HepG2 (cell line): ENCODE measurements around the gene NDUFB6. TPM values are rescaled to one million over a fixed set of nuclear protein-coding genes. Genes with fewer than 3 reads are reported as not detected.
A peak's percentile ranks its signal among the peaks of the same experiment; 100 is the strongest.

Experiments
- ATAC-seq: fragments of 200-7000 bp; cut with Tn5 transposase; 3 replicates; pipeline ENCODE4 v1.9.1; 2020; ENCODE audit warnings: mild to moderate bottlenecking, moderate library complexity
- BruUV-seq: library from RNA; stranded (reverse); fragments of 400-500 nt; replicated peaks from 2 replicates; lab custom pipeline; 2021; lab: Mats Ljungman, UMichigan
- CTCF ChIA-PET: fragments of 300-600 bp; formaldehyde crosslinking; extraction: SDS; loops from one replicate; lab custom pipeline; 2021; ENCODE audit warnings: low total read pairs, inconsistent platforms, low intra/inter-chr PET ratio; lab: Yijun Ruan, JAX
- POLR2A ChIA-PET: fragments of 350-600 bp; sonication (Branson Sonifier 250); formaldehyde crosslinking; loops from one replicate; lab custom pipeline; 2020; ENCODE audit warnings: antibody characterized with exemption, inconsistent platforms; lab: Yijun Ruan, JAX
- DNase-seq: peaks from one replicate; pipeline ENCODE4 v3.0.0-alpha.2; 2015; ENCODE audit warnings: low spot score
- FAIRE-seq: peaks from 3 replicates; lab custom pipeline; 2011; peaks lifted over from hg19 to GRCh38; lab: Jason Lieb, UNC
- H2AFZ ChIP-seq: one replicate; pipeline ENCODE4 v1.6.1; 2011; ENCODE audit warnings: low read length, inconsistent platforms
- H3K27ac ChIP-seq: fragments of 300-600 bp; 3 replicates; pipeline ENCODE4 v1.8.0; 2011; ENCODE audit warnings: mixed run types, mild to moderate bottlenecking, mixed read lengths, low read length, inconsistent platforms; ENCODE audit not compliant: insufficient read depth; ENCODE audit errors: extremely low read length
- H3K27me3 ChIP-seq, 2 experiments: fragments of 200-600 bp in 1 of 2; 2 replicates in 1 of 2; 3 replicates in 1 of 2; pipeline versions ENCODE4 v1.6.0 to v1.8.0; 2011; ENCODE audit warnings: low read length in 2 of 2, mild to moderate bottlenecking in 2 of 2, moderate library complexity in 2 of 2, inconsistent platforms in 1 of 2; ENCODE audit not compliant: insufficient read depth in 2 of 2, control insufficient read depth in 1 of 2
- H3K36me3 ChIP-seq, 2 experiments: fragments of 200-600 bp in 1 of 2; replicated peaks in 1 of 2; 2 replicates in 1 of 2; 3 replicates in 1 of 2; pipeline versions ENCODE4 v1.5.1 to v1.8.0; 2011; ENCODE audit warnings: low read length in 2 of 2, inconsistent platforms in 1 of 2; ENCODE audit not compliant: insufficient read depth in 2 of 2, control insufficient read depth in 1 of 2
- H3K4me1 ChIP-seq: 2 replicates; pipeline ENCODE4 v1.5.1; 2012; ENCODE audit warnings: low read length, inconsistent platforms; ENCODE audit not compliant: insufficient read depth
- H3K4me2 ChIP-seq: 2 replicates; pipeline ENCODE4 v1.6.0; 2011; ENCODE audit warnings: low read depth, low read length, inconsistent platforms
- H3K4me3 ChIP-seq, 3 experiments: fragments of 200-600 bp in 1 of 3; sonication (generic), shearing (Covaris generic) in 1 of 3; replicated peaks in 1 of 3; 2 replicates each; pipeline ENCODE4 v1.5.1; 2011 to 2016; ENCODE audit warnings: low read length in 3 of 3, inconsistent platforms in 2 of 3, low read depth in 2 of 3, mild to moderate bottlenecking in 2 of 3, control low read depth in 1 of 3, mixed read lengths in 1 of 3; ENCODE audit not compliant: insufficient read depth in 1 of 3
- H3K79me2 ChIP-seq: one replicate; pipeline ENCODE4 v1.6.1; 2011; ENCODE audit warnings: low read length, inconsistent platforms; ENCODE audit not compliant: insufficient read depth
- H3K9ac ChIP-seq: 2 replicates; pipeline ENCODE4 v1.6.0; 2011; ENCODE audit warnings: mild to moderate bottlenecking, low read depth, low read length, inconsistent platforms; ENCODE audit not compliant: insufficient read depth
- H3K9me3 ChIP-seq: 2 replicates; pipeline ENCODE4 v1.5.1; 2012; ENCODE audit warnings: mild to moderate bottlenecking, low read length
- H4K20me1 ChIP-seq: 2 replicates; pipeline ENCODE4 v1.6.0; 2011; ENCODE audit warnings: inconsistent platforms, mild to moderate bottlenecking, low read length, moderate library complexity; ENCODE audit not compliant: insufficient read depth
- ATRX ChIP-seq: sonication (generic); formaldehyde crosslinking; IDR thresholded peaks from 2 replicates; pipeline ENCODE4 v1.4.0; 2020; ENCODE audit warnings: missing genetic modification reagents, borderline replicate concordance
- BRD4 ChIP-seq: sonication (generic); formaldehyde crosslinking; IDR thresholded peaks from 2 replicates; pipeline ENCODE4 v1.4.0; 2020; ENCODE audit warnings: missing genetic modification reagents
- CENPT ChIP-seq: sonication (generic); formaldehyde crosslinking; IDR thresholded peaks from 2 replicates; pipeline ENCODE4 v1.8.0; 2022; ENCODE audit warnings: low read depth, mild to moderate bottlenecking, moderate library complexity, missing genetic modification reagents
- DZIP1 ChIP-seq: sonication (generic); formaldehyde crosslinking; IDR thresholded peaks from 2 replicates; pipeline ENCODE4 v1.5.0; 2020; ENCODE audit warnings: mild to moderate bottlenecking, missing genetic modification reagents
- HMGXB4 ChIP-seq, 2 experiments: sonication (generic) in 1 of 2; formaldehyde crosslinking in 1 of 2; IDR thresholded peaks; 2 replicates each; pipeline versions ENCODE4 v1.4.0 to v1.6.1; 2018 to 2020; ENCODE audit warnings: missing genetic modification reagents in 2 of 2, borderline replicate concordance in 1 of 2, low read depth in 1 of 2, mild to moderate bottlenecking in 1 of 2, missing biosample characterization in 1 of 2
- MXD3 ChIP-seq: IDR thresholded peaks from 2 replicates; pipeline ENCODE4 v1.6.1; 2016; ENCODE audit warnings: mild to moderate bottlenecking, missing biosample characterization, missing genetic modification reagents
- MXD4 ChIP-seq: IDR thresholded peaks from 2 replicates; pipeline ENCODE4 v1.6.1; 2016; ENCODE audit warnings: mild to moderate bottlenecking, missing biosample characterization, missing genetic modification reagents
- PRMT3 ChIP-seq: sonication (generic); formaldehyde crosslinking; IDR thresholded peaks from 2 replicates; pipeline ENCODE4 v1.8.1; 2022; ENCODE audit warnings: low read depth, mild to moderate bottlenecking, moderate library complexity, missing genetic modification reagents, borderline replicate concordance
- SMC3 ChIP-seq: IDR thresholded peaks from 2 replicates; pipeline ENCODE4 v1.6.1; 2011; ENCODE audit warnings: low read length, improper control_type of control experiment
- STAG1 ChIP-seq: sonication (generic); formaldehyde crosslinking; IDR thresholded peaks from 2 replicates; pipeline ENCODE4 v1.4.0; 2020; ENCODE audit warnings: missing genetic modification reagents
- TIGD3 ChIP-seq: sonication (generic); formaldehyde crosslinking; IDR thresholded peaks from 2 replicates; pipeline ENCODE4 v1.5.1; 2020; ENCODE audit warnings: mild to moderate bottlenecking, missing genetic modification reagents, borderline replicate concordance
- ZBTB7B ChIP-seq: sonication (generic); formaldehyde crosslinking; IDR thresholded peaks from 2 replicates; pipeline ENCODE4 v1.4.0; 2020; ENCODE audit warnings: missing genetic modification reagents
- ZNF124 ChIP-seq: sonication (generic); formaldehyde crosslinking; IDR thresholded peaks from 2 replicates; pipeline ENCODE4 v1.4.0; 2020; ENCODE audit warnings: missing genetic modification reagents
- WGBS: methylation state at CpG from one replicate; pipeline ENCODE4 v1.1.6; 2017; ENCODE audit warnings: low lambda C conversion rate; 5-methylcytosine and 5-hydroxymethylcytosine counted together
- in situ Hi-C: cut with HindIII; loops from 2 replicates; pipeline ENCODE4 v1.10.0; 2017; ENCODE audit warnings: low pct_unique_long_range_greater_than_20kb; ENCODE audit not compliant: extremely low pct_ligation_motif_present
- intact Hi-C: fragments of 100-400 bp; cut with micrococcal nuclease; formaldehyde crosslinking; loops from one replicate; pipeline ENCODE4 v1.10.0; 2022; ENCODE audit not compliant: unreplicated experiment
- polyA plus RNA-seq, 8 experiments: library from polyadenylated mRNA; depleted of rRNA in 3 of 8; stranded (reverse) in 7 of 8; unstranded in 1 of 8; fragments of >200 nt; fragmentation: Illumina TruSeq in 4 of 8; extraction: Trizol in 4 of 8; gene quantifications; 2 replicates each; pipeline versions ENCODE4 v1.2.1 to v1.2.3, GENCODE V29; 2011 to 2016; ENCODE audit warnings: low read depth in 4 of 8, missing spikeins in 1 of 8, mixed read lengths in 1 of 8; ENCODE audit not compliant: insufficient read depth in 1 of 8
- total RNA-seq, 5 experiments: library from RNA; depleted of rRNA; stranded (reverse); fragments of >200 nt; fragmentation: Illumina TruSeq; extraction: Trizol; gene quantifications; 2 replicates each; pipeline ENCODE4 v1.2.3, GENCODE V29; 2016; ENCODE audit warnings: low read depth in 1 of 5

NDUFB6 gene
- total and polyA plus RNA-seq, 2 of the 13 experiments (the other 11 are each of a cell fraction or from before 2014, with no cell fraction given) = 31.2 to 81.9 TPM

GRCh38 chr9:32584784-32585183 is 11.8 kb upstream of the NDUFB6 start (continued):
- no peak for TF ChIP-seq HMGXB4 (CRISPR knock-in tag; IDR thresholded peaks at IDR 0.05; ENCODE audit: borderline replicate concordance in 1 of 2, low read depth in 1 of 2)
- TF ChIP-seq DZIP1 (CRISPR knock-in tag) = no peak
- no peak for TF ChIP-seq TIGD3

GRCh38 chr9:32581512-32582143 is 8.7 kb upstream of the NDUFB6 start:
- WGBS = 2% methylated on average over 3 of the region's 3 CpGs
- no peak overlapping the region for H3K4me2 ChIP-seq
- peaks cover 18% of the 10 kb centered on the region for H3K4me1 ChIP-seq
- H3K36me3 ChIP-seq = no peaks in the 10 kb centered on the region
- H3K9me3 ChIP-seq = no peaks in the 10 kb centered on the region
- in situ Hi-C loops = loop anchor here (5.0 kb wide), 1 partner anchor 386 kb away; no protein-coding TSS in a partner anchor
- no peak overlapping the region for H3K4me3 ChIP-seq
- POLR2A ChIA-PET = interaction anchor here (0.9 kb wide), 1 partner anchor 202 kb away, joined by 4 read pairs; no protein-coding TSS in a partner anchor
- H3K27me3 ChIP-seq = no peaks in the 10 kb centered on the region
- CTCF ChIA-PET = interaction anchor here (2.3 to 4.9 kb wide), 2 partner anchors 202 to 386 kb away, joined by 34 to 115 read pairs; no protein-coding TSS in a partner anchor
- intact Hi-C loops = loop anchor here (1.0 kb wide), 1 partner anchor 387 kb away; no protein-coding TSS in a partner anchor
- no peak overlapping the region for H3K9ac ChIP-seq
- H3K79me2 ChIP-seq = no peaks in the 10 kb centered on the region
- H3K27ac ChIP-seq = no peak overlapping the region
- FAIRE-seq (peak; percentile 55), DNase-seq (peak; percentile 61), ATAC-seq (peak; percentile 90)
- H4K20me1 ChIP-seq = no peaks in the 10 kb centered on the region
- H2AFZ ChIP-seq = no peak overlapping the region
- BruUV-seq = no TSS peak
- no peak for TF ChIP-seq ZNF124
- TF ChIP-seq ZBTB7B (CRISPR knock-in tag) = no peak
- no peak for TF ChIP-seq CENPT (CRISPR knock-in tag)
- TF ChIP-seq MXD4 = no peak
- no peak for TF ChIP-seq PRMT3
- peak; percentile 71 for TF ChIP-seq SMC3
- no peak for TF ChIP-seq MXD3 (CRISPR knock-in tag)
- TF ChIP-seq STAG1 (CRISPR knock-in tag) = peak; percentile 56
- TF ChIP-seq BRD4 (CRISPR knock-in tag) = no peak
- no peak for TF ChIP-seq ATRX (CRISPR knock-in tag)
